Right renal cortex interstitium (tissue), 3 donors: Measurements from ENCODE around the gene ISY1. TPM values are rescaled to one million over a fixed set of nuclear protein-coding genes. Genes with fewer than 3 reads are reported as not detected.
"Not testable (repeated sequence)": the region's sequence is repeated elsewhere in the genome, so short reads cannot be mapped to it uniquely, and the experiment has no call there.

Source experiments
- DNase-seq, 3 donors: peaks; one replicate each; pipeline ENCODE4 v3.0.0-alpha.2; 2013; ENCODE audit warnings: low read depth in 3 of 3, low spot score in 2 of 3
- polyA plus RNA-seq, 3 donors: library from polyadenylated mRNA; unstranded; fragments of 120-200 nt; gene quantifications; one replicate each; pipeline ENCODE4 v1.2.1, GENCODE V29; 2013; ENCODE audit not compliant: insufficient read length in 3 of 3

Gene ISY1
- polyA plus RNA-seq, 3 donors: 55.2 to 57.5 (median 57.3) TPM

GRCh38 chr3:129095285-129095684 lies 65.6 kb downstream of the ISY1 start:
- DNase-seq: no peak

GRCh38 chr3:129088312-129088711 lies 72.6 kb downstream of the ISY1 start:
- DNase-seq: not testable (repeated sequence)

GRCh38 chr3:129087904-129088303 lies 73.0 kb downstream of the ISY1 start:
- not testable (repeated sequence) for DNase-seq

GRCh38 chr3:129087138-129087702 lies 73.6 kb downstream of the ISY1 start:
- DNase-seq: no peak

- DNase-seq: no peak
Observed at GRCh38 chr3:129085818-129086217, 75.0 kb downstream of the ISY1 start.

- DNase-seq: no peak
Observed at GRCh38 chr3:129085165-129085715, 75.6 kb downstream of the ISY1 start.

- DNase-seq: no peak
Observed at GRCh38 chr3:129084501-129084900, 76.4 kb downstream of the ISY1 start.

GRCh38 chr3:129082026-129082425 lies 78.8 kb downstream of the ISY1 start:
- no peak for DNase-seq

GRCh38 chr3:129081503-129081902 lies 79.4 kb downstream of the ISY1 start:
- DNase-seq: no peak

GRCh38 chr3:129078510-129078909 lies 82.4 kb downstream of the ISY1 start:
- DNase-seq: no peak

Other genes starting within 250 kb of the ISY1 start
- 1 to 10 TPM; 1.1 to 1.8 (median 1.2) TPM for gene CFAP92, start 167.0 kb downstream of the ISY1 start, polyA plus RNA-seq
- gene EFCC1, start 159.8 kb downstream of the ISY1 start, polyA plus RNA-seq: 1 to 10 TPM; 2.2 to 3.0 (median 2.3) TPM
- 1 to 10 TPM in 1 of 3 donors, under 1 TPM in 2; 0.89 to 2.2 (median 0.92) TPM for gene GP9, start 100.3 kb downstream of the ISY1 start, polyA plus RNA-seq
- gene RAB43, start 39.3 kb downstream of the ISY1 start, polyA plus RNA-seq: 1 to 10 TPM; 4.0 to 5.6 (median 5.3) TPM
- gene CNBP, start 22.8 kb upstream of the ISY1 start, polyA plus RNA-seq: 100 to 1,000 TPM; 448 to 471 (median 458) TPM
- 100 to 1,000 TPM; 166 to 167 (median 166) TPM for gene COPG1, start 88.5 kb upstream of the ISY1 start, polyA plus RNA-seq
- 10 to 100 TPM; 55.2 to 61.5 (median 56.9) TPM for gene HMCES, start 117.8 kb upstream of the ISY1 start, polyA plus RNA-seq